ENCODE data around the gene POU6F1. TPM values are rescaled to one million over a fixed set of nuclear protein-coding genes. Genes with fewer than 3 reads are reported as not detected.

The POU6F1 gene
- total and polyA plus RNA-seq, 9 of the 15 experiments (the other 6 are each of a cell fraction or from before 2014, with no cell fraction given): 0.14 to 3.3 (median 1.1) TPM

GRCh38 chr12:51218607-51219161 lies 822 bp upstream of the POU6F1 start (continued):
- TF ChIP-seq CHAMP1 (IDR thresholded peaks at IDR 0.05): no peak
- no peak for TF ChIP-seq ETS1 (conservative IDR thresholded peaks at IDR 0.05; ENCODE audit: control insufficient read depth, low read depth, low read length)
- no peak for TF ChIP-seq ZNF408 (CRISPR knock-in tag; IDR thresholded peaks at IDR 0.05; ENCODE audit: low read depth)
- no peak for TF ChIP-seq E4F1 (CRISPR knock-in tag; IDR thresholded peaks at IDR 0.05; ENCODE audit: borderline replicate concordance)
- TF ChIP-seq SMAD4 (CRISPR knock-in tag; conservative IDR thresholded peaks at IDR 0.05): no peak; the same call in 1 of the 2 replicates
- TF ChIP-seq RBM39 (optimal IDR thresholded peaks at IDR 0.05; ENCODE audit: low read depth, low read length): no peak
- no peak for TF ChIP-seq PHB (CRISPR knock-in tag; IDR thresholded peaks at IDR 0.05)
- TF ChIP-seq ZBTB1 (CRISPR knock-in tag; IDR thresholded peaks at IDR 0.05; ENCODE audit: borderline replicate concordance, low read depth): no peak
- no peak for TF ChIP-seq PTBP1 (IDR thresholded peaks at IDR 0.05; ENCODE audit: low read depth, low read length)
- no peak for TF ChIP-seq CSDE1 (IDR thresholded peaks at IDR 0.05)
- no peak for TF ChIP-seq ETV6 (IDR thresholded peaks at IDR 0.05; ENCODE audit: borderline replicate concordance in 1 of 2, low read depth in 2 of 2, low read length in 1 of 2)
- no peak for TF ChIP-seq ETV6 (CRISPR knock-in tag; IDR thresholded peaks at IDR 0.05; ENCODE audit: borderline replicate concordance)
- no peak for TF ChIP-seq GABPA (tag; conservative IDR thresholded peaks at IDR 0.05; ENCODE audit: low read depth)
- TF ChIP-seq HINFP (tag; conservative IDR thresholded peaks at IDR 0.05; ENCODE audit: low read depth): no peak
- TF ChIP-seq PURB (CRISPR knock-in tag; IDR thresholded peaks at IDR 0.05; ENCODE audit: low read depth): no peak
- no peak for TF ChIP-seq NR2C2 (CRISPR knock-in tag; IDR thresholded peaks at IDR 0.05)
- TF ChIP-seq NR2C2 (tag; IDR thresholded peaks at IDR 0.05): no peak
- TF ChIP-seq TCF15 (CRISPR knock-in tag; IDR thresholded peaks at IDR 0.05): no peak
- no peak for TF ChIP-seq KDM4B (IDR thresholded peaks at IDR 0.05; ENCODE audit: borderline replicate concordance in 2 of 2, low read depth in 1 of 2)
- TF ChIP-seq BRF1 (IDR thresholded peaks at IDR 0.05; ENCODE audit: borderline replicate concordance, extremely low read depth, insufficient read length): no peak
- TF ChIP-seq TRIM28 (IDR thresholded peaks at IDR 0.05): no peak

Measured in K562 (cell line).